C4-2B (cell line): ENCODE data around the gene MAJIN.

Experiments
- H3K27ac ChIP-seq: fragments of 450-650 bp; 2 replicates; pipeline ENCODE4 v1.5.1; 2017
- CTCF ChIP-seq: fragments of 450-650 bp; conservative IDR thresholded peaks from 2 replicates; pipeline ENCODE4 v1.5.1; 2017; ENCODE audit warnings: mild to moderate bottlenecking
- ZFX ChIP-seq: fragments of 450-650 bp; IDR thresholded peaks from 2 replicates; pipeline ENCODE4 v1.6.1; 2017

The MAJIN gene

GRCh38 chr11:64971421-64972233 is at the start of gene MAJIN:
MAJIN (minus strand) TSS chr11:64972108; CDS start chr11:64959405, 12,703 bp downstream.
- TF ChIP-seq ZFX (peak; percentile 86), CTCF (no peak)
- H3K27ac ChIP-seq, result peak within 1 kb of the TSS; percentile 83

GRCh38 chr11:65021509-65021908 is 49.6 kb upstream of the MAJIN start:
- no peak overlapping the region for H3K27ac ChIP-seq
- no peak for TF ChIP-seq CTCF
- TF ChIP-seq ZFX, result no peak

- no peak overlapping the region for H3K27ac ChIP-seq
- TF ChIP-seq ZFX, result no peak
- no peak for TF ChIP-seq CTCF
Measured at GRCh38 chr11:65021003-65021402, 49.1 kb upstream of the MAJIN start.

- H3K27ac ChIP-seq, result no peak overlapping the region
- TF ChIP-seq ZFX, result no peak
- TF ChIP-seq CTCF, result no peak
Measured at GRCh38 chr11:65019824-65020223, 47.9 kb upstream of the MAJIN start.

- no peak overlapping the region for H3K27ac ChIP-seq
- no peak for TF ChIP-seq CTCF
- no peak for TF ChIP-seq ZFX
Measured at GRCh38 chr11:65017937-65018336, 46.0 kb upstream of the MAJIN start.

GRCh38 chr11:65016705-65017104 is 44.8 kb upstream of the MAJIN start:
- no peak for TF ChIP-seq CTCF
- H3K27ac ChIP-seq, result no peak overlapping the region

- H3K27ac ChIP-seq, result peak overlapping the region; percentile 85
- TF ChIP-seq ZFX (no peak; the same call in 1 of the 2 replicates), CTCF (no peak)
Measured at GRCh38 chr11:65014726-65015227, 42.9 kb upstream of the MAJIN start.
